HPDE6-E6E7 (cell line): ENCODE results near the gene KIF18B.
A peak's percentile ranks its signal among the peaks of the same experiment; 100 is the strongest.

Source experiments
- DNase-seq: peaks from one replicate; pipeline ENCODE4 v3.0.0; 2011; ENCODE audit warnings: missing footprints; ENCODE audit errors: extremely low spot score

KIF18B gene

DNA sequence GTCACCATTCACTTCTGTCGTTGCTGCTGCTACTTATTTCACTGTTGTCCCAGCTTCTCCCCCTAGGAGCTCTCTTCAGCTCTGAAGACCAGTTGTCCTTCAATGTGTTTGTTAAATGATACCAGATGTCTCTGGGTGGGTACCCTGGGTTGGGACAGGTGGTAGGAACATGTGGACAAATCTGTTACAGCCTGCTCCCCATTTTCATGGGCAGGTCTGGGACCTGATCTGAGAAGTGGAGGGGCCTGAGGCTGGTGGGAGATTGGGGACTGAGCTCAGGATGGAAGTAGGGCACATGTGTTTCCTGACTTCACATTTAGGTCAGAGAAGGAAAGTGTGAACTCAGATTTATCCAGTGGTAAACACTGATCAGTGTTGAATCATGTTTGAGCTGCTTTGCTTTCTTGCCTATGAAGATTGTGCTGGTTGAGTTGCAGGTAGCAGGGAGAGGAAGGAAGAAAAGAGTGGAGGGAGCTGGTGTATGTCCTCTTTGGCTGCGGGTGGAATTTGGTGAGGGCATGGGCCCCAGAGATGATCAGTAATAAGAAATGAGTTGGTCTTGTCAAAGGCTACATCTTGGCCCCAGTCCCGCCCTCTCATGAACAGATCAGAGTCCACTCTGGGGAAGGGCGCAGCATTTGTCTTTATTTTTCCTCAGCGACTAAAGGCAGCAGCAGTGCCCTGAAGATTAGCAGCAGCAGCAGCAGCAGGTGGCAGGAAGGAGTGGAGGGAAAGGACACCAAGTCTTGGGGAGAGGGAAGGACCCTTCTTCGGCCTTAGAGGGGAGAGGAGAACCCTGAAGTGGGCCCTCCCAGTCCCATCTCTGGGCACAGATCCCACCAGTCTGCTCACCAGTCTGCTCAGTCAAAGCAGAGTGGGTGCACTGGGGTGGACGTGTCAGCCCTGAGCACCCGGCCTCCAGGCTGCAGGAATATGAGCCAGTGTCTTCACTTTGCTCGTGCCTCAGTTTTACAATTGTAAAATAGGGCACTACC, 42.3 kb downstream of the KIF18B start:
- no peak for DNase-seq

DNA sequence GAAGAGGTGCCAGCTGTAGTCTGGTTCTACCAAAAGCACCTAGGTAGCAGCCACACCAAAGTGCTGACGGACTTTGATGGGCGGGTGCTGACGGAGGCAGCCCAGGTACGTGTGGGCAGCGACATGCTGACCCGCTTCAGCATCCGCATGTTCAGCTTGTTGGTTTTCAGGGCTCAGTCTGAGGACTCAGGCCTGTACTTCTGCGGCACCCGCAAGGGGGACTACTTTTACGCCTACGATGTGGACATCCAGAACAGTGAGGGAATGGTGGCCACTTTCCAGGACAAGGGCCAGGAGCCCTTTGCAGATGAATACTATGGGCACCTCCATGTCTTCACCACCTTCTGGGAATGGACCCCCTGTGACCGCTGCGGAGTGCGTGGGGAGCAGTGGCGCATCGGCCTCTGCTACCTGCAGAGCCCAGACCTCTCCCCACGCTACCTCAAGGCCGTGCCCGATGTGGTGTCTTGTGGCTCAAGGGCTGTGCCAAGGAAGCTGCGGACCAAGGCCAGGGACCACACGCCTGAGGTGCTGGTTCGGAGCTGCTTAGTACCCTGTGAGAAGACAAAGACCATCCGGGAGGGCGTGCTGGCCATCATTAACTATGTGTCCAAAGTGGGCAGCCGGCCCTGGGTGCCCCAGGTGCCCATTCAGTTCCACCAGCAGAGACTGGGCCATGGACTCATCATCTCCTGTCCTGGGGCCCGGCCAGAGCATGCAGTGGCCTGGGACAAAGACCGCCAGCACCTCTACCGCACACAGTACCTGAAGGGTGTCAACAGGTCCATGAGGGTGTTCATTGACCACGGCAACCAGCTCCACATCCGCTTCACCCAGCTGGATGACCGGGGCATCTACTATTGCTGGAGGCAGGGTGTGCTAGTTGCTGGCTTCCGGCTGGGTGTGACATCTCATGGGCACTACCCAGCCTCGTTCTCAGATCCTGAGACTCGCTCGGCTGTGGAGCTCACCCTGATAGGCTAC, 43.3 kb downstream of the KIF18B start:
- DNase-seq, result no peak

DNA sequence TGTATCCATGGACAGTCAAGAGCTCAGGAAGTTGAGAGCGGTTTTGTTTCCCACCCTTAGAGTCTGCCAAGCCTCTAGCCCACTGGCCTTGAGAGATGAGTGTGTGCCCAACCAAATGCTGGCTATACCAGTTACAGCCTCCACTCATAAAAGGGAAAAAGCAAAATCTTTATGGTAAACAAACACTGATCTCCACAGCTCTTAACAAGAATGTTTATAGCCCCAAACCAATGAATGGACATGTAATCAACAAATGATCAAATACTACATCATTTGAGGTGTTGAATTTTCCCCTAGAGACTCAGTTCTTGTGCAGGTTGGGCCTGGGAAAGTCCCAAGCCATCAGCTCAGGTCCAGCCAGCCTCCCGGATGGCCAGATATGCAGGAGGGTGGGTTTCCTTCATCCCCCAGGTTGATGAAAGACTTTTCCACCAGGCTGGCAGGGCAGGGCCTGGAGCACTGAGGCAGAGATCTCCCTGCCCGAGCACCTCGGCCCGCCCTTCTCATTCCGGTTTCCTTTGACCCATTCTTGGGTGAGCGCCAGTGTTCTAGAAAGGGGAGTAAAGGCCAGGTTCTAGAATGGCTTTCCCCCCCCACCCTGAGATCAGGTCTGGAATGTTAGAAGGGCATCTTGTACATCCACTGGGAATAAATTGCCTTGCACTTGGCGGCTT, 44.4 kb downstream of the KIF18B start:
- no peak for DNase-seq

GRCh38 chr17:44902135-44902760, 45.3 kb downstream of the KIF18B start:
- DNase-seq, result no peak

GRCh38 chr17:44901411-44901921, 46.1 kb downstream of the KIF18B start:
- no peak for DNase-seq

DNA sequence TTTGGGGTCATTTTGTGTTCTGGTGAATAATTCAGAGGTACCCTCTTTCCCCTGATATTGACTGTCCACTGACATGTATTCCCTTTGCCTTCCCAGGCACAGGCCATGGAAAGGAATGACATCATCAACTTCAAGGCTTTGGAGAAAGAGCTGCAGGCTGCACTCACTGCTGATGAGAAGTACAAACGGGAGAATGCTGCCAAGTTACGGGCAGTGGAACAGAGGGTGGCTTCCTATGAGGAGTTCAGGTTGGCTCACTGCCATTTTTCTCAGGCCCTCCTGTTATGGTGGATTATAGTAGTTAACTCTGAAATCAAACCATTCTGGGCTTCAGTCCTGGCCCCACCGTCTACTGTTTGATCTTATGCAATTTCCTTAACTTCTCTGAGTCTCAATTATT, 46.7 kb downstream of the KIF18B start:
- no peak for DNase-seq

- peak; percentile 85 for DNase-seq
Measured at GRCh38 chr17:44899074-44899782, 48.3 kb downstream of the KIF18B start, which contains the start of gene EFTUD2. EFTUD2 (minus strand) TSS chr17:44899445; CDS start chr17:44894521, 4,924 bp downstream.

DNA sequence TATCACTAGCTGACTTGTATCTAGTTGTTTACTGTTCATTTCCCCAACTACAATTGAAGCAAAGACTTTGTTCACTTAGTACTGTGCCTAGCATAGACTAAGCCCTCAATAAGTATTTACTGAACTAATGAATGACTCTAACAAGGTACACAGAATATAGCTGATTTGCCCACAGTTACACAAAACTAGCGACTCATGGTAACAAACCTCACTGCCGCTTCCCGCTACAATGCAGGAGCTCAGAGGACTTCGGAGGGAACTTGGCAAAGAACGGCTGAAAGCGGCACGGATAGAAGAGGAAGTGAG, 48.9 kb downstream of the KIF18B start:
- DNase-seq, result peak; percentile 32

GRCh38 chr17:44894642-44895041, 52.9 kb downstream of the KIF18B start:
- no peak for DNase-seq

- no peak for DNase-seq
Measured at GRCh38 chr17:44892250-44892649, 55.3 kb downstream of the KIF18B start.

GRCh38 chr17:44889003-44889402, 58.6 kb downstream of the KIF18B start:
- no peak for DNase-seq

GRCh38 chr17:44887971-44888954, 59.3 kb downstream of the KIF18B start:
- DNase-seq, result no peak

- no peak for DNase-seq
Measured at GRCh38 chr17:44887016-44887415, 60.6 kb downstream of the KIF18B start.

DNA sequence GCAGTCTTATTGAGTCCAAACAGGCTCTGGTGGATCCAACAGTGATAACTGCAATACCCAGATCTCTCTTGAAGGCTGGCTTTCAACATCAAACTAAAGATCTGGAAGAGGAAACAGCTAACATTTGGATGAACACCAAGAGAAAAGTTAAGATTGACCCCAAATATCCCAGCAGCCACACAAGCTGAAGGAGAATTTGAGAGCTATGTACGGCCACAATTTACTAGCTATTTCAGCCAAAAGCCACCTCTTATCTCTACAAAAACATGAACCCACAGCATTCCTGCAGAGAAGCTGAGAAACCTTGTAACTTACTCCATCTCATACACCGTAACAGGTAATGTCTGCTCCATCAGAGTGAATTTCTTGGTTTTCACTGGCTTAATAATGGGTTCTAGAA, 62.6 kb downstream of the KIF18B start:
- no peak for DNase-seq

DNA sequence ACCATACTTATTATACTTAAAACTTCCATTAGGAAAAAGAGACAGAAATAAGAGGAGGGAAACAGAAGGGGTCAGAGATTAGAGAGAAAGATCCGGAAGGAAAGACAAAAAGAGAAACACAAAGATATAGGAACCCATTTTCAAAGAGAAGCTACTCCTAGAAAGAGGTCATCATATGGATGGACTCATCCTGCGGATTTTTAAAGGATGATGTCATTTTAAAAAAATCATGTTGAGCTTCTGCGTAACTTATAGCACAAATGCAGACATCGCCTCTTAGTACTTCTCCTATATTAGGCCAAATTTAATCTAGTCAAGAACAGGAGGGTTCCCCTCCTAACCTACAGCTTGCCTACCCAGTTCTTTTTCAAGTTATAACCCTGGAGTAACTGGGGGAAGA, 66.4 kb downstream of the KIF18B start:
- no peak for DNase-seq

DNA sequence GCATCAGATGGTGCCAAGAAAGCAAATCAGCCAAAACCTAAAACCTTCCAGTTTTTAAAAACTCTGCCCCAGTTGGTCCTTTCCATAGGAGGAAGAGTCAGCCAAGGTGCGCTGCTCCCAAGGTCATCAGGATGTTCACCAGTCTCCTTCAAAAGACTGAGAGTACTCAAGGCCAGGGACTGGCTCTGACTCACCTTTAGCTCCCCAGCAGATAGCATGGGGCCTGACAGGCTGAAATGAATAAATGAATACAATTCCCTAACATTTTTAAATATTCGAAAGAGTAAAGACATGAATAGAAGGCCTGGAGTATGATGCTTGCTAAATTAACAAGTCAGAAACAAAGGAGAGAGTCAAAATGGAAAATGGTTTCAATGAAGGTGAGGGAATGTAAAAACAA, 67.5 kb downstream of the KIF18B start:
- no peak for DNase-seq

DNA sequence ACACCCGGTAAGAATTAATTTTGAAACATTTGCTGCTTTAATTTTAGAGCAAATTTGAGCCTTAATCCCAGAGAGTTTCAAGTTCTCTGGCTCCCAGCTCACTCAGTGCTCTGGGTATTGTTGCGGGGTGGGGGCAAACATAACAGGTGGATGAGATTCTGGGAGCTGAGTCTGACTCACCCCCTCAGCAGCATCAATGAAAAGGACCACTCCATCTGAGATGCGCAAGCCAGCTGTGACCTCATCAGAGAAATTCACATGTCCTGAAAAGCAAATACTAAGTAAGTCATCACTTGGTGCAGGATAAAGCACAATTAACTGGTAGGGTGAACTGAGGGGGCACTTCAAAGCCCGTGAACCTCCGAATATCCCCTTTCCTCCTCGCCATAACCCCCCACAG, 68.2 kb downstream of the KIF18B start:
- no peak for DNase-seq

GRCh38 chr17:44878627-44879221, 68.8 kb downstream of the KIF18B start:
- DNase-seq, result peak; percentile 32

- DNase-seq, result no peak
Measured at GRCh38 chr17:44877121-44877520, 70.5 kb downstream of the KIF18B start.
